ENCODE results near the gene PCDHGA10. TPM values are rescaled to one million over a fixed set of nuclear protein-coding genes. Genes with fewer than 3 reads are reported as not detected.

The PCDHGA10 gene
- total RNA-seq, 1 experiment from 2014 or later = 0.69 TPM

DNA sequence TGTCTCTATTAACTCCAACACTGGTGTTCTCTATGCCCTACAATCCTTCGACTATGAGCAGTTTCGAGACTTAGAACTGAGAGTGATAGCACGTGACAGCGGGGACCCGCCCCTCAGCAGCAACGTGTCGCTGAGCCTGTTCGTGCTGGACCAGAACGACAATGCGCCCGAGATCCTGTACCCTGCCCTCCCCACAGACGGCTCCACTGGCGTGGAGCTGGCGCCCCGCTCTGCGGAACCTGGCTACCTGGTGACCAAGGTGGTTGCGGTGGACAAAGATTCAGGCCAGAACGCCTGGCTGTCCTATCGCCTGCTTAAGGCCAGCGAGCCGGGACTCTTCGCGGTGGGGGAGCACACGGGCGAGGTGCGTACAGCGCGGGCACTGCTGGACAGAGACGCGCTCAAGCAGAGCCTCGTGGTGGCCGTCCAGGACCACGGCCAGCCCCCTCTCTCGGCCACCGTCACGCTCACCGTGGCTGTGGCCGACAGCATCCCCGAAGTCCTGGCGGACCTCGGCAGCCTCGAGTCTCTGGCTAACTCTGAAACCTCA is 10.0 kb downstream of the PCDHGA10 start:
- TF ChIP-seq SIN3A (IDR thresholded peaks at IDR 0.05; ENCODE audit: borderline replicate concordance, insufficient read depth, low read depth, low read length) (no peak), TCF7L2 (IDR thresholded peaks at IDR 0.05; ENCODE audit: low read depth, low read length) (no peak), REST (IDR thresholded peaks at IDR 0.05; ENCODE audit: insufficient read depth in 1 of 2, low read depth in 2 of 2, low read length in 1 of 2) (no peak), POLR2AphosphoS5 (IDR thresholded peaks at IDR 0.05; ENCODE audit: low read depth, low read length) (no peak), CTCF (IDR thresholded peaks at IDR 0.05) (no peak)
- H3K27me3 ChIP-seq (ENCODE audit: control insufficient read depth, insufficient read depth, low read length) = no peaks in the 10 kb centered on the region
- no TSS peak for BruUV-seq (replicated peaks)
- in situ Hi-C loops (cut with HindIII; ENCODE audit: low pct_unique_long_range_greater_than_20kb, low sequenced_read_pairs) (no loop called here), intact Hi-C loops (cut with micrococcal nuclease; ENCODE audit: unreplicated experiment) (no loop called here)
- ChIA-PET POLR2A (no interaction called here), CTCF (interaction anchor here (1.1 kb wide), 1 partner anchor 43 kb away, joined by 3 read pairs; no protein-coding TSS in a partner anchor)
- DNase-seq (ENCODE audit: low read depth, low spot score) (no peak), ATAC-seq (no peak)
- H3K36me3 ChIP-seq (ENCODE audit: control insufficient read depth, insufficient read depth, low read length) = no peaks in the 10 kb centered on the region
- H3K9me3 ChIP-seq (ENCODE audit: control insufficient read depth, insufficient read depth, low read depth, low read length) = peaks cover 16% of the 10 kb centered on the region; the same call in 1 of the 2 replicates
- no peaks in the 10 kb centered on the region; the same call in 1 of the 2 replicates for H3K4me1 ChIP-seq (ENCODE audit: control insufficient read depth, insufficient read depth, low read length)
- no peak overlapping the region for H3K4me3 ChIP-seq (ENCODE audit: low read depth in 2 of 2, low read length in 2 of 2)
- no peak overlapping the region for H3K27ac ChIP-seq (ENCODE audit: low read length)

- TF ChIP-seq SIN3A (IDR thresholded peaks at IDR 0.05; ENCODE audit: borderline replicate concordance, insufficient read depth, low read depth, low read length) (no peak), REST (IDR thresholded peaks at IDR 0.05; ENCODE audit: insufficient read depth in 1 of 2, low read depth in 2 of 2, low read length in 1 of 2) (no peak), TCF7L2 (IDR thresholded peaks at IDR 0.05; ENCODE audit: low read depth, low read length) (no peak)
- Histone ChIP-seq H3K27ac (ENCODE audit: low read length) (no peak overlapping the region), H3K36me3 (ENCODE audit: control insufficient read depth, insufficient read depth, low read length) (no peaks in the 10 kb centered on the region), H3K27me3 (ENCODE audit: control insufficient read depth, insufficient read depth, low read length) (no peaks in the 10 kb centered on the region), H3K9me3 (ENCODE audit: control insufficient read depth, insufficient read depth, low read depth, low read length) (peaks cover 13% of the 10 kb centered on the region; the same call in 1 of the 2 replicates), H3K4me3 (ENCODE audit: low read depth in 2 of 2, low read length in 2 of 2) (no peak overlapping the region), H3K4me1 (ENCODE audit: control insufficient read depth, insufficient read depth, low read length) (no peaks in the 10 kb centered on the region)
- no TSS peak for BruUV-seq (replicated peaks)
- no peak for DNase-seq (ENCODE audit: low read depth, low spot score)
- POLR2A ChIA-PET = no interaction called here
- in situ Hi-C loops (cut with HindIII; ENCODE audit: low pct_unique_long_range_greater_than_20kb, low sequenced_read_pairs) = no loop called here
- no peak for ATAC-seq
- intact Hi-C loops (cut with micrococcal nuclease; ENCODE audit: unreplicated experiment) = no loop called here
- CTCF ChIA-PET = interaction anchor here (0.6 kb wide), 1 partner anchor 97 kb away, joined by 3 read pairs; no protein-coding TSS in a partner anchor
Observed at GRCh38 chr5:141427783-141428426, 15.1 kb downstream of the PCDHGA10 start.
